GM04503 (cell line): ENCODE results near the gene WDR26.
"Not testable (repeated sequence)": the region's sequence is repeated elsewhere in the genome, so short reads cannot be mapped to it uniquely, and the experiment has no call there.

ENCODE experiments used
- DNase-seq: peaks from one replicate; pipeline ENCODE4 v3.0.0-alpha.2; 2012; ENCODE audit warnings: low read depth

The WDR26 gene

GRCh38 chr1:224348137-224348536 lies 86.5 kb downstream of the WDR26 start:
- no peak for DNase-seq

GRCh38 chr1:224343679-224344078 lies 90.9 kb downstream of the WDR26 start:
- DNase-seq, result no peak

DNA sequence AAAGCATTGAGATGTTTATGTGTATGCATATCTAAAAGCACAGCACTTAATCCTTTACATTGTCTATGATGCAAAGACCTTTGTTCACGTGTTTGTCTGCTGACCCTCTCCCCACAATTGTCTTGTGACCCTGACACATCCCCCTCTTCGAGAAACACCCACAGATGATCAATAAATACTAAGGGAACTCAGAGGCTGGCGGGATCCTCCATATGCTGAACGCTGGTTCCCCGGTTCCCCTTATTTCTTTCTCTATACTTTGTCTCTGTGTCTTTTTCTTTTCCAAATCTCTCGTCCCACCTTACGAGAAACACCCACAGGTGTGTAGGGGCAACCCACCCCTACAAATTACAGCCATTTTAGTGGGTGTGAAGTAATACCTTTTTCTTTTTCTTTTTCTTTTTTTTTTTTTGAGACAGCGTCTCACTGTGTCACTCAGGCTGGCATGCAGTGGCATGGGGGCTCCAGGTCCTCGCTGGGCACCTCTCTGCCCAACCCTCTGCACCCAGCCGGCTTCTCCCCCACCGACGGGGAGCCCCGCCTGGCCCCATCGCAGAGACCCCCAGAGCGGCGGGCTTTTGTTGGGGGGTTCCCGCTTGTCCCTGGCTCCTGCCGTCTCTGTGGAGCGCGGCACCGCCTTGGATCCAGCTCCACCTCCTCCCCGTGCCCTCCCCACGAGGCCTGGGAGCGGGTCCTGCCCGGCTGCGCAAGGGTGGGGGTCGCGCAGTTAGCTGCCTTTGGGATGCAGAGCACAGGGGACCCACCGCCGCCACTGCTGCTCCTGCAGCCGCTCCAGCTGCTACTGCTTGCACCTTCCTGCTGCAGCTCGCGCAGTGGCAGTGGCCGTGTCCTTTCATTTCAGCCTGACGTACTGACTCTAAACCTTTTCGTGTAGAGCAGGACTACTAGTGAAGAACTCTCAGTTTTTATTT lies 93.9 kb downstream of the WDR26 start:
- not testable (repeated sequence) for DNase-seq

GRCh38 chr1:224339442-224340033 lies 95.1 kb downstream of the WDR26 start:
- no peak for DNase-seq

DNA sequence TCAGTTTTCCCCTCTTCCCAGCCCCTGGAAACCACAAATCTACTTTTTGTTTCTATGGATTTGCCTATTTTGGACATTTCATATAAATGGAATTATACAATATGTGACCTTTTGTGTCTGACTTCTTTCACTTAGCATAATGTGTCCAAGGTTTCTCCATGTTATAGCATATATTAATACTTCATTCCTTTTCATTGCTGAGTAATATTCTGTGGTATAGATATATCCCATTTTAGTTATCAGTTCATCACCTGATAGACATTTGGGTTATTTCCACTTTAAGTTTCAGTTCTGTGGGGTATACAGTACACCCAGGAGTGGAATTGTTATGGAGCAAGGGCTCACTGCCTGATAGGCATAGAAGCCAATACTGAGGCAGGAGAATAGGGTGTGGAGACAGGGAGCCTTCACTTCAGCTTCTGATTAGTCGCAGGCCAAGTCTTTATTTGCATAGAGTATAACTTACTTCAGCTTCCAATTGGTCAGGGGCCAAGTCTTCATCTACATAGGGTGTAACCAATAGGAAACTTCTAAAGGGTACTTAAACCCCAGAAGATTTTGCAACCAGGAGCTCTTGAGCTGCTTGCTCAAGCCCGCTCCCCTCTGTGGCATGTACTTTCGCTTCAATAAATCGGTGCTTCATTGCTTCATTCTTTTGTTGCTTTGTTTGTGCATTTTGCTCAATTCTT lies 96.3 kb downstream of the WDR26 start:
- DNase-seq, result no peak
